NCI-H82 treated with DMSO at 0.1 percent for 48 hours (cell line): ENCODE data around the gene IL1RAPL1.

Experiments
- DNase-seq: peaks from one replicate; lab custom pipeline; 2025; ENCODE audit not compliant: unreplicated experiment; lab: John Stamatoyannopoulos, UW

IL1RAPL1 gene

DNA sequence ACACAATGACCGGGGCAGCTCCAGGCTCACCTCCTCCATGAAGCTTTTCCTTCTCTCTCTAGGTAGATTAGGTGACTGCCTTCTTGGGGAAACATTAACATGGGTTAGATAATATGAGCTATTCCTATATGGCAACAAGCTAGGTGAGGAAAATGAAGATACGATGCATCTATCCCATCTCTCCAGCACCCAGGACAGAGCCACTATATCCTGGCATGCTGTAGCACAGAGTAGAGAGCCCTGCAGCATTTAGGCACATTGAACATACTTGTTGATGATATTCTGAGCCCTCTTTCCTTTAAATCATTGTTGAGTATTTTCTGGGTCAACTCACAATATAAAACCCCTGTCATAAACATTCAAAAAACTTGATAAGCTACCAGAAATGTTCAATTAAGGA is 1133.9 kb downstream of the IL1RAPL1 start:
- DNase-seq: no peak

DNA sequence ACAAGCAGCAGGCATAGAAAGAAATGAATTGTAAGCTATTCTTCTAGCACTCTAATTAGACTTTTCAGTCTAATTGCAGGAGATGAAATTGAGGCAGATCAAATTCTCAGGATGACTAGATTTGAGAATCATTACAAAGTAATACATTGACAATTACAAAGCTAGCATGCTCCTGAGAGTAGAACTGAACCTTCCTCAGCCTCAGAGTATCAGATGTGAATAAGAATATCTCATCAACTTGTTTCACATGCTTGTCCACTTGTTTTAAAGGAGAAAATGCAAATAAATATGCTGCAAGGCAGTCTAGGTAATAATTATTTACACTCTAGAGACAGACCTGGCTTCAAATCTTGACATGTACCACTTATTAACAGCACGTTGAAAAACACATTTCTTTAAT is 1137.1 kb downstream of the IL1RAPL1 start:
- DNase-seq: no peak

DNA sequence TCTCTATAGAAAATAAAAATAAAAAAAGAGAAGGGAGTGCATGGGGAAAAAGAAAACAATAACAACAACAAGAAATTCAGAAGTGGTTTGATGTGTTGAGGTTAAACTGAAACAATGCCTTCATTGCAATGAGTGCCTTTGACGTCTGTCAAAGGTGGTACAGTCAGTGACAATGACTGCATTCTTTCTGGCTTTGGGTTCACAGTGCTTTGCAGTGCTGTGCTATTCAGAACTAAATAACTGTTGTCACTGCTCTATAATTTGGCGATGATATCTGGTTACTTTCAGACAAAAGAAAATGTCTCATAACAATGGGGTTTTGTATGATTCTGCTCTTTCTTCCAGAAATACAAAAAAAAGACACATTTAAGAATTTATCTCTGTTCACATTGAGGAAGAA is 1139.6 kb downstream of the IL1RAPL1 start:
- DNase-seq: no peak

DNA sequence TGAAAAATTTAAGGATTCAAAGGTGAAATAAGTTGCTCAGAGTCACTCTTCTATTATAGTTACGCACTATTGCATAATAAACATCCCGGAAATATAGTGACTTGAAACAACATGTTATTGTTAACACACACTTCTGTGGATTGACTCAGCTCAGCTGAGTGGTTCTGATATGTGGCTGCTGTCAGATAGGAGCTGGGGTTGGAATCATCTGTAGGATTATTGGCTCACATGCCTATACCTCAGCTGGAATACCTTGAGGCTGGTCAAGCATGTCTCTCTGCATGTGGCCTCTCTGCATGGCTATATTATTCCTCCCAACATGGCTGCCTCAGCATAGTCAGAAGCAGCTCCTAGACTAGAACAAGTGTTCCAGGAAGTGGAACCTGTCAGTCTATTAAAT is 1141.4 kb downstream of the IL1RAPL1 start:
- DNase-seq: no peak

DNA sequence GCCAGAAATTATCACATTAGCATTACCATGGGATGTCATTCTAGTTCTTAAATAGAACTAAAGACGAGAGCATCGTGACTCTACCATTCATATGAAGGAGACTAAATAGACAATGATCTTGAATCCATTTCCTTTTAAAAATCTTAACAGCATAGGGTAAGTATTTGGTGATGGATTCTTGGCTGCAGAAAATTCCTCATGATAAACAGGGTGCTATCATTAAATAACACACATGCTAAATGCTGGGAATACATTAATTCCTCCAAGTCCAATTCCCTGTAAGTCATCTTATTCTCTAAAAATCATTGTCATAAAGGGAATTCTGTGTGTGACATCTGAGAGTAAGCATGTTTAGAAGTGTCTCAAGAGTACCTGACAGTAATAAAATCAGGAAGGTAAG is 1157.7 kb downstream of the IL1RAPL1 start:
- no peak for DNase-seq

DNA sequence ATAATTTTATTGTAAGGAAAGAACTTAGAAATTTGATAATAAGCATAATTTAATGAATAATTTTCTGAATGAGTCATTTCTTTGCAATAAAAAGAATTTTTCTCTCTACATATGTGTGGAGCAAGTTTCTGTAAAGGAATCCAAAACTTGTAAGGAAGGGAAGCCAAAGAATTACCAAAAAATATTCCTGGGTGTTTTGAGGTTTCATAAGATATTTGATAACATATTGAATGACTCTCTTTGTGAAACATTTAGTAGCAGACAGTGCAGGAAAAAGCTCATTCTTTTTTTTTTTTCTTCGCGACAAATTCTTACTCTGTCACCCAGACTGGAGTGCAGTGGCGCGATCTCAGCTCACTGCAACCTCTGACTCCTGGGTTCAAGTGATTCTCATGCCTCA is 1159.1 kb downstream of the IL1RAPL1 start:
- DNase-seq: no peak

DNA sequence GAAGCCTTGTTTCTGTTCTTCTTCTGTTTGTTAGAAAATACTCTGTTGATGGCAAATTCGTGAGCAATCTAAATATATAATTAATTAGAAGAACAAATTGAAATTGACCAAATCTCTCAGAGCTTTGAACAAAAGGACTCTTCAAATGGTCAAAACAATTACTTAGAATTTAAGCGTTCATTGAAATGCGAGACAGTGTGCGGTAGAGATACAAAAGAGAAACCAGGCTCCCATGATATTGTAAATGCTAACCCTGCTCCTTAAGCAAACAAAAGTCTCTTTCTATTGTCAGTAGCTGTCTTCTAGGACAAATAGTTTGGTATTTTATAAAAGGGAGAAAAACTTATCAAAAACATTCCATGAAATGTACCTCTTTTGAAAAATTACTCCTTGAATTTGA is 1174.8 kb downstream of the IL1RAPL1 start:
- no peak for DNase-seq

DNA sequence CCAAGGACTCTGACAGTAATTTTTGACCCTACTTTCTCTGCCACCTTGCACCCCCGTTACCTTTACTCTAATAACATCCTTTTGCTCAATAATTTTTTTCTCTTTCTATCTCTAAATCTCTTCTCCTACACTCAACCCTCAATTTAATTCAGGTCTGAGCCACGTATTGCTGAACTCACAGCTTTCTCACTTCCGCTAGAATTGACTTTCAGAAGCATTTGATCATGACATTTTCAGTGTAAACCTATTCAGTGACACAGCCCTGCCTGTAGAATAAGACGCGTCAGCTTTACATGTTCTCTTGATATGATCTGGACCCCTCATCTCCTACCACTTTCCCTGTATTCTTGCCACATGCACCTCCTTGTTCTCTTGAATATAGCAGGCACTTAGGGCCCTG is 1188.6 kb downstream of the IL1RAPL1 start:
- DNase-seq: no peak

DNA sequence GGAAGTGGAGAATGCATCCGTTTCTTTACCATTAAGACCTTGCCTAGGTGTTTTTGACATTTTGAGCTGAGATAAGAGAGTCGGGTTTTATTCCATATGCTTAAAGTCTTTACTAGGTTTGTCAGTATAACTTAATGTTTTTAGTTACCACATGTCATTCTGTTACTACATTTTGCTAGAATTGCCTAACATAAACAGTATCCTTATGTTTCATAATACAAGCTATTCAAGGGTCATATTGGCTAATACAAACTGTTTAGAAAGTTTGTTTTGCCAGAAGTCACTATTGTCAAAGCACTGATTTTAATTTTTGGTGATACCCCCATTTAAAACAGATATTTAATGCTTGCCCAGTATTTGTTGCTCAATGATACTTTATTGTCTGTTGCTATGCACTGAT is 1200.4 kb downstream of the IL1RAPL1 start:
- DNase-seq: no peak

DNA sequence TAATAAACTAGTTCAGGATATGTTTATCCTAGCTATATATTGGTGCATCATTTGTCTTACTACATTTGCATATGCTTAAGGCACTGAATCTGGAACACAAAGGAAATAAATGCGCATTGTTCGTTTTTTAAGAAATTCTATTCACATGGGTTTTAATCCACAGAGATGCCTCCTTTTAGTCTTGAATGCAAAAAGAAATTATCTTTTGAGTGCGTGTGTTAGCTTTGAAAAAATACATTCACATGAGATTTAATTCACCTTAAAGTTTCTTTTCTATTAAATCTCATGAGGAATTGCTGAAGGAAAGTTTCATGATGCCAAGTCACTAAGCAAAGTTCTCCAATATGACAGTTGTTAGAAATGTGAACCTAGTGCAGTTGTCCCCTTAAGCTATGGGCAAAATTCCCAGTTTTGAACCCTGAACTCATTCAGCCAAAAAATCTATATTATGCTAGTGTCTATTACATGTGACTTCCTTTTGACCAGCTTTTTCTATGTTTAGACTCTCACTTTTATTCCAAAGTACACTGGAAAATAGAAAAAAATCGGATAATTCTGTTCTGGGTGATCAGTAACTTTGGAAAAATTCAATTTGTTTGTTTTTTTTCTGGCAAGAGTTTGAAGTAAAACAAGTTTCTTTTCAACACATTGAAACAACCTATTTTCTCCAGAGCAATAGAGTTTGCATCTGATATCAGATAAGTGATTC is 1201.9 kb downstream of the IL1RAPL1 start:
- DNase-seq: no peak

DNA sequence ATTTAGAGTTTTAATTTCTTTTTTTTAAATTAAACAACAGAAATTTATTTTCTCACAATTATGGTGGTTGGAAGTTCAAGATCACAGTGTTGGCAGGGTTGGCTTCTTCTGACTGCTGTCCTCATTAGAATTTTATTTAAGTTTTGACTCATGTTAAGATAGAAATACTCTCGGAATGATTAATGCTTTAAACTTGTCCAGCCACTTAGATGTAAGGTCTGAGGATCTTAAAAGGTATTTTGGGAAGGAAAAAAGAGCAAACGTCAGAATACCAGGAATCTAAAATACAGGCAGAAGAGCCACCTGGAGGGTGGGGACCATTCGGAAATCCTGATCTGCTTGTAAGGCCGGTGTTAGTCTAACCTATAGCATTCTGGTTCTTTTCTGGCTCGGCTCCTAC is 1205.1 kb downstream of the IL1RAPL1 start:
- no peak for DNase-seq

DNA sequence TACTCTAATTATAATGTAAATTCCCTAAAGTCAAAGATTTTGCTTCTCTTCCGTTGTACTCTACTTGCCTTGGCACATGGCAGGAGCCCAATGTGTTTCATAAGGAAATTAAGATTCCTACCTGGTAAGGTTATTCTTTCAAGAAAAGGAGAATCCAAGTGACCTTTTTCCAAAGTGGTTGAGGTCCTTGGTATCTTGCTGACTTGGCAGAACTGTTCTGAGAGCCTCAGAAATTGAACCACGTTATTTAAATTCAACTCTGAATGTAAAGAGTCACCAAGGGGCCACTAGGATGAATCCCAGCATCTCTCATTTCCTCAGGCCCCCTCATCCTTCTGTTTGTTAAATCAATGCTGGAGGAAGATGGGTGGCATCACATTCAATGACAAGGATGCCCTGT is 1209.9 kb downstream of the IL1RAPL1 start:
- no peak for DNase-seq

DNA sequence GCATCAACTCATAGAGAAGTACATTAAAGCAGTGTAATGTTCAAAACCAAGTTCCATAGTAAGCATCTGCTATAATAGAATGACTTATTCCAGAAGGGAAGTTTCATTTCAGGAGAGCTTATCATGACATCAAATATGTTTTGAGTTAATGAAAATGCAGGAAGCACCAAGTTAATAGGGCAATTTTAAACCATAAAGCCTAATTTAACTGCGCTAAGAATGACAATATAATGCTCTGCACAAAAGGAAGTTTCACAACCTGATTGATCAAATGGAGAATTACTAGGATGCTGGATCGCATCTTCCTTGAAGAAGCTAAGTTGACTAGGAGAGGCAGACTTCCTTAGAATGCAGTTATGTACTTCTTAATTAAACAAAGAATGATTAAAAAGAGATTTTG is 1211.2 kb downstream of the IL1RAPL1 start:
- DNase-seq: no peak

DNA sequence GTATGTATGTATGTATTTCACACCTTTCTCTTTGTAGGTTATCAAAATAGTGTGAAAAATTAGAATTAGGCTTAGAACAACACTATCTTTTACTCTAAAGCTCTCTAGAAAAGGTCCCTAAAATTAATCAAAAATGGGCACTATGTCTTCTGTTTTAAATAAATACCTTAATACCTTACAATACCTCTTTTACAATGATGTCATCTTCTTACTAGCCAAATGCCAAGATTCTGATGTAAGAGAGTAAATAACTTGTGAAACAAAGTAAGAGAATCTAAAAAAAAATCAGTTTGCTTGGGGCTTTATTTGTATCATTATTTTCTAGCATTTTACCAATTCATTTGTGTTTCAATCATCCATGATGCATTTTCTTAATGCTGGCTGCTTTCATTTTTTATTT is 1225.9 kb downstream of the IL1RAPL1 start:
- DNase-seq: no peak

DNA sequence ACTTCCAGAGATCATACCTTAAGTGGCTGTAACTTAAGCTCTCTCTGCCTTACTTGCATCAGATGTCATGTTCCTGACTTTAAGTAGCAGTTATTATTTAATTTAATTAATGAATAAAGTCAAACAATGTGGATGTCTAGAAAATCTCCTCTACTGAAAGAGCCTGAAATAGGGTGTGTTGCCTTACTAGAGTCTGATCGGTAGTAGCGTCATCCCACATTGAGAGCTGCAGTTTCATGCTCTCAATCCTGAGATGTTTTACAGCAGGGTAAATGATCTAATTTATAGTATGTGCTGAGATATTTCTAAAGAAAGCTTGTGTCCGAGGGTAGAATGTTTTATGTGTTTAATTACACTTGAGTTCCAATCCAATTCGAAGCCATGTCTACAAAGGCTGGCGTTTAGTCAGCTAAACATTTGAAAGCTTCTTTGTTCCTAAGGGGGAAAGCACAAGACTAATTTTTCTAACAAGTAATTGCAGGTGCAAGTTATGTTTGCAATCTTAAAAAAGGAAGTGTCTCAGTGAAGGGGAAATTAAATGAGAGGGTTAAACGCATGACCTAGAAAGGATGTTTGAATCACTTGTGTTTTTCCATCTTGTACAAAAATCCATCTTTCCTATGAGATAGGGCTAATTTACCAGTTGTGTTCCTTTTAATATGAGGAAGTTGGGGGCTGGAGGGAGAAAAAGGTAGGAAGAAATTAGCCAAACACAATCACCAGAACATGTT is 1237.1 kb downstream of the IL1RAPL1 start:
- DNase-seq: no peak

DNA sequence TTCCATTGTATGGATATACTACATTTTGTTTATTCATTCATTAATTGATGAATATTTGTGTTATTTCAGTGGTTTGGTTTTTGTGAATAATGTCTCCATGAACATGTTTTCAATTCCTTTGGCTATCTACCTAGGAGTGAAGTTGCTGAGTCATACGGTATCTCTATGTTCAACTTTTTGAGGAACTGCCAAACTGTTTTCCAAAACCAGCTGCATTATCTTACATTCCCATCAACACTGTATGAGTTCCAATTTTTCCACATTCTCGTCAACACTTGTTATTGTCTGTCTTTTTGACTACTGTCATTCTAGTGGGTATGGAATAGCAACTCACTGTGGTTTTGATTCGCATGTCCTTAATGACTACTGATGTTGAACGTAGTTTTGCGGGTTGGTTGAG is 1239.5 kb downstream of the IL1RAPL1 start:
- DNase-seq: no peak

DNA sequence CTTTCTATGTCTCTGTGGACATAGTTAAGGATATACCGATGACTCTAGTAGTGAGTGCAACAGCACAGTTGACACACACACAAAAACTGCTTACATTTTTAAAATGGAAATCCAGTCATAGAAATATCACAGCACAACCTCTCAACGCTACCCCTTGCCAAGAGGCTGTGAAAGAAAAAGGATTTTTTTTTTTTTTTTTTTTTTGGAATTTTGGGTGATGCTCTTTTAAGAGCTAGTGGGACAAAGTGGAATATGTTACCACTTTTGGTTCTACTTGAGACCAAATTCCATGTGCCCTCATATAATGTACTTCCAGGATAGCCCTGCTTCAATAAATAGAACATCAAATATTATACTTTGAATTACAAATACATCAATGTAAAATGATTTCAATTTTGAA is 1247.1 kb downstream of the IL1RAPL1 start:
- no peak for DNase-seq

DNA sequence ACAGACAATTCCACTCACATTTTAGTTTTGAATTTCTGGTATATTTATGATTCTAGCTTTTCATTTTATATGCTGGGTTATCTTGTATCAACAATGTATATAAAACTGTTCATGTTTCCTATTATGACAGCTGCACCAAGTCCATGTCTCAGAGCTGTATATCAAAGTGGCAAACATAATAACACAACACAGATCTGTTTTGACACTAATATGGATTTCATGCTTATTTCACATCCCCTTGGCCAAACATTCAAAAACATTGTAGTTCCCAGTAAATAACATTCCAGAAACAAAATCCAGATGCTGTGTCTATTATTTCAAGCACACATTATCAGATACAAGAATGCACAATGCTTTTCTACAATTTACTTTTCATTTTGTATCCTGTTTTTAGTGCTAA is 1247.5 kb downstream of the IL1RAPL1 start:
- no peak for DNase-seq

DNA sequence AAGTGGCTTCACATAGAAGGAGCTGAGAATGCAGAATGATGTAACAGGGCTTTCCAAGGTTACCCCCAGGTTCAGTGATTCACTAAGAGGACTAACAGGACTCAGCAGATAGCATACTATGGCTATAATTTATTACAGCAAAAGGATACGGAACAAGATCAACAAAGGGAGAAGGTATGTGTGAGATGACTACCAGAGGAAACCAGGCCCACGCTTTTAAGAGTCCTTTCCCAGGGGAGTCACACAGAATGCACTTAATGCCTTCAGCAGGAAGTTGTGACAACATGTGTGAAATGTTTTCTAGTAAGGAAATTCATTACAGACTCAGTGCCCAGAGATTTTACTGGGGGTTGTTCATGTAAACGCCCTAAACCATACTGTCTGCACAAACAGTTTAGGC is 1254.5 kb downstream of the IL1RAPL1 start:
- no peak for DNase-seq

DNA sequence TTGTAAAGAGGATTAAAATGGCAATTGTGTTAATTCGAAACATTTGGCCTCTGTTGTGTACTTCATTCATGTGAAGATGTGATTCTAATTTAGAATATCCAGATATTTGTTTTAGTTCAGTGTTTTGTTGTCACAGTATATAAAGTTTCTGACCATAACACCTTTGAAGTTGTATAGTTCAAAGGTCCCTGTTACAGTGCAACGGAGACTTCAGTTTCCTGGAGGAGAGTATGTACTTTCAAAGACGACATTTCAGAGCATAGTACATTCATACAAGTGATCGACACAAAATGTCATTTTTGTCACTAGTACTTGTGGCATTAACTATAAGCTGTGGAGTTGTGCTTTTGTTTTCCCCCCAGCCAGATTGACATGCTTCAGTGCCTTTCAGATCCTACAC is 1255.3 kb downstream of the IL1RAPL1 start:
- no peak for DNase-seq

DNA sequence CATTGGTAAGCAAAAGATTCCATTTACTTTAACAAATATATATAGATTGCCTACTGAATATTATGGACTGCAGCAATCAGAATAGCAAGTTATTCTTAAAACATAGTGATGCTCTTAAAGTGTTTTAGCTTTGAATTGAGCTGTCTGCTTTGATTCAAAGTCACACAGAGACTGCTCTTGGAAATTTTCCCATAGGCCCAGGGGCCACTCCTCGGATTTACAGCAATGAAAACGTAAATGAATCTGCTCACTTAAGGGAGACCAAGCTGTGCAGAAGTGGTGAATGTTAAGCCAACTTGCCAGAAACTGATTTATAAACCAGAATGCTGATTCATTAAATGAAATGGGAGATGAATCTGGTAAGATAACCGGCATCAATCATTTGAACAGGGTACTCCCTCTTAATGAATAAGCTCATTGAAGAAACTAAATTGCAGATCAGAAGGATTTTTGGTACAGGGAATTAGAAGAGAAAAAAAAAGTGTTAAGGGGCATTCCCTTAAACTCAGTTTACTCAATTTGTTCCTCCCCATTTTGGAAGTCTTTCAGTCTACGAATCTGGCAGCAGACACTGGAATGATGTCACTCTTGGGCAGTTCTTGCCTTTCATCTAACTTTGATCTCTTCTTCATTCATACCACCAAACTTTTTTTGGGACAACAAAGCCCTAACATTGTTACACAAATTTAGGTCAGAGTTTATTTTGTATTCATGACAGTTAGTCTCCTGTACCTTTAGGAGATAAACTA is 1264.8 kb downstream of the IL1RAPL1 start:
- no peak for DNase-seq

DNA sequence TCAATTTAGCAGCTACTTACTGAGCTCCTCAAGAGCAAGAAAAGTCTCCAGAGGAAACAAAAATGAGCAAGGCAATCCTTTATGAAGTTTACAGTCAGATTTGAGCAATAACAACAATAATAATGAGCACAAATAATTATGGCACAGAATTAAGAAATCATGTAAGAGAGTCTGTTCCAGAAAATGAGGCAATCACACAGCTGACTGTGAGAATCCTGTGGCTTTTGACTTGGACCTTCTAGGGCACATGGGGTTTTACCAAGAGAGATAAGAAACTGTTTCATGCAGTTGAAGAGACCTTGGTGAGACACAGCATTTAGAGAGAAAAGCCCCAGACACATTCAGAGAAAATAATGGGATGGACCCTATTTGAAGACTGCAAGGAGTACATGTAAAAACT is 1265.5 kb downstream of the IL1RAPL1 start:
- no peak for DNase-seq
